GM12873 (cell line): ENCODE data around the gene ERICH4.

Experiments
- CTCF ChIP-seq: IDR thresholded peaks from 2 replicates; pipeline ENCODE4 v1.5.1; 2012; ENCODE audit warnings: low read depth, mild to moderate bottlenecking, moderate library complexity, low read length, control low read depth; ENCODE audit not compliant: insufficient read depth; ENCODE audit errors: missing control alignments

ERICH4 gene

GRCh38 chr19:41424335-41425173 lies 18.4 kb upstream of the ERICH4 start:
- TF ChIP-seq CTCF = no peak

GRCh38 chr19:41425174-41426115 lies 17.5 kb upstream of the ERICH4 start:
- TF ChIP-seq CTCF = no peak

- TF ChIP-seq CTCF = no peak
Observed at GRCh38 chr19:41426116-41426841, 16.7 kb upstream of the ERICH4 start.

DNA sequence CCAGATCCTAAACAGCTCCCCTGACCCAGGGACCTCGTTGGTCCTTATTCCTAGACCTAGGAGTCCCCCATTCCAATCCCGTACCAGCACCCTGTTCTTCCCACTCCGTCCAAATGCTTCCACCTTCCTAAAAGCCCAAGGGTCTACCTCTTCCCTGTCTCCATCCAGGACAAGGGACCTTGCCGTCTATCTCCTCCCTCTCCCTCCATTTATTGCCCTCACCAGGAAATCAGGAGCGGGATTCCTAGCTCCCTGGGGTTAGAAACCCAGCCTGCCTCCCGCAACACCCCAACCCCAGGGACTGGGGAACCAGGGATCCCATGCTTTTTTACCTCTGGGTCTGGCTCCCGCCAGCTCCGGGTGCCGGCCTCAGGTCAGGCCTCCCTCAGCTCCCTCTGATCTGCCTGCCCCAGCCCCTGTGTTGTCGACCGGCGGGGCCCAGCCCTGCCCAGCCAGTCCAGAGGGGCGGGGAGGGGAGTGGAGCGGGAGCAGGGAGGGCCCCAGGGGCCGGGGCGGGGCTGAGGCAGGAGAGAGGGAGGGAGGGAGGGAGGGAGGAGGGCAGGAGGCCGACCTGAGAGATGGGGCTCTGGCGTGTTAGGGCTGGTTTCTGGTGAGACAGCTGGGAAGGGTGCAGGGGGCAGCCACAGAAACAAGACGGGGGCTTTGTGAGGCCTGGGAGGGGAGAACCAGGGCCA lies 15.9 kb upstream of the ERICH4 start, which contains the start of gene B3GNT8:
B3GNT8 (minus strand) TSS at position 423 of the 695 bp plus-strand sequence. CDS start 596 bp downstream, outside the sequence.
- no peak for TF ChIP-seq CTCF

- no peak for TF ChIP-seq CTCF
Observed at GRCh38 chr19:41427647-41428480, 15.1 kb upstream of the ERICH4 start.

DNA sequence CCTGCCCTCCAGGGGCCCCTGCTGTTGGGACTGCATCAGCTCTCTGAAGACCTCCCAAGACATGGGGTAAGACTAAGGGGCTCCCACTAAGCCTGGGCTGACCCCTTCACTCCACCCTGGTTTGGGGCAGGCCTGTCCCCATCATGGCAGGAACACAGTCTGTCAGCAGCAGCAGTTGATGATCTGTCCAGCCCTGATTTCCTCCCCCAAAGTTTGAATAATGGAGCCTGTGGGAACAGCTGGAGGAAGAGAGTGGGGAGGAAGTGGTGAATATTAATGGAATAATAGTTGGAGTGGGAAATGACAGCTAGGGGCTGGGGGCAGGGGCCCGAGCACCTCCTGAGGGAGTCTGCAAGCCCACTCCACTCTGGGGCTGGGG lies 14.5 kb upstream of the ERICH4 start:
- TF ChIP-seq CTCF = no peak
